HepG2 (cell line): ENCODE data around the gene ARHGEF4. TPM values are rescaled to one million over a fixed set of nuclear protein-coding genes. Genes with fewer than 3 reads are reported as not detected.

Experiments used
- DZIP1 ChIP-seq: sonication (generic); formaldehyde crosslinking; IDR thresholded peaks from 2 replicates; pipeline ENCODE4 v1.5.0; 2020; ENCODE audit warnings: mild to moderate bottlenecking, missing genetic modification reagents
- GLI4 ChIP-seq: sonication (generic); formaldehyde crosslinking; IDR thresholded peaks from 2 replicates; pipeline ENCODE4 v1.5.1; 2020; ENCODE audit warnings: missing genetic modification reagents, mild to moderate bottlenecking, moderate library complexity, borderline replicate concordance
- MEIS1 ChIP-seq: sonication (generic); formaldehyde crosslinking; IDR thresholded peaks from 2 replicates; pipeline ENCODE4 v1.9.0; 2021; ENCODE audit warnings: mild to moderate bottlenecking, missing genetic modification reagents, moderate library complexity, borderline replicate concordance
- NCOA1 ChIP-seq: sonication (generic); formaldehyde crosslinking; IDR thresholded peaks from 2 replicates; pipeline ENCODE4 v1.9.0; 2021; ENCODE audit warnings: missing genetic modification reagents
- NR2F1 ChIP-seq, 2 experiments: fragments of 450-650 bp in 1 of 2; formaldehyde crosslinking in 1 of 2; IDR thresholded peaks; 2 replicates each; pipeline versions ENCODE4 v1.5.0 to v1.6.1; 2016 to 2020; ENCODE audit warnings: mild to moderate bottlenecking in 1 of 2, missing compliant biosample characterization in 1 of 2, missing genetic modification reagents in 1 of 2, moderate library complexity in 1 of 2
- NR2F6 ChIP-seq, 2 experiments: IDR thresholded peaks; 2 replicates each; pipeline ENCODE4 v1.6.1; 2016; ENCODE audit warnings: antibody characterized with exemption in 1 of 2, mild to moderate bottlenecking in 1 of 2
- POLR2AphosphoS5 ChIP-seq: IDR thresholded peaks from 2 replicates; pipeline ENCODE4 v1.6.1; 2012; ENCODE audit warnings: low read depth, low read length
- SOX6 ChIP-seq, 2 experiments: fragments of 450-650 bp in 1 of 2; sonication (generic) in 1 of 2; formaldehyde crosslinking in 1 of 2; IDR thresholded peaks; 2 replicates each; pipeline versions ENCODE4 v1.4.0 to v1.6.1; 2017 to 2020; ENCODE audit warnings: antibody characterized with exemption in 1 of 2, mild to moderate bottlenecking in 1 of 2, missing genetic modification reagents in 1 of 2
- STAT6 ChIP-seq: sonication (generic); formaldehyde crosslinking; IDR thresholded peaks from 2 replicates; pipeline ENCODE4 v1.4.0; 2020; ENCODE audit warnings: missing genetic modification reagents, mild to moderate bottlenecking, borderline replicate concordance
- ZBTB34 ChIP-seq: sonication (generic); formaldehyde crosslinking; IDR thresholded peaks from 2 replicates; pipeline ENCODE4 v1.8.0; 2022; ENCODE audit warnings: mild to moderate bottlenecking, missing genetic modification reagents
- ZC3H4 ChIP-seq: sonication (generic); formaldehyde crosslinking; IDR thresholded peaks from 2 replicates; pipeline ENCODE4 v1.4.0; 2020; ENCODE audit warnings: missing genetic modification reagents, borderline replicate concordance
- ZHX1 ChIP-seq: sonication (generic); formaldehyde crosslinking; IDR thresholded peaks from 2 replicates; pipeline ENCODE4 v1.8.1; 2022; ENCODE audit warnings: low read depth, mild to moderate bottlenecking, missing genetic modification reagents
- ZNF329 ChIP-seq: sonication (generic); formaldehyde crosslinking; IDR thresholded peaks from 2 replicates; pipeline ENCODE4 v1.9.0; 2021; ENCODE audit warnings: low read depth, mild to moderate bottlenecking, missing genetic modification reagents
- ZNF547 ChIP-seq: sonication (generic); formaldehyde crosslinking; IDR thresholded peaks from 2 replicates; pipeline ENCODE4 v1.5.1; 2020; ENCODE audit warnings: mild to moderate bottlenecking, missing genetic modification reagents
- ZNF550 ChIP-seq: sonication (generic); formaldehyde crosslinking; IDR thresholded peaks from 2 replicates; pipeline ENCODE4 v1.4.0; 2020; ENCODE audit warnings: mild to moderate bottlenecking, missing genetic modification reagents, borderline replicate concordance
- ZUFSP ChIP-seq: sonication (generic); formaldehyde crosslinking; IDR thresholded peaks from 2 replicates; pipeline ENCODE4 v1.9.0; 2021; ENCODE audit warnings: missing genetic modification reagents, mild to moderate bottlenecking, borderline replicate concordance
- polyA plus RNA-seq, 8 experiments: library from polyadenylated mRNA; depleted of rRNA in 3 of 8; stranded (reverse) in 7 of 8; unstranded in 1 of 8; fragments of >200 nt; fragmentation: Illumina TruSeq in 4 of 8; extraction: Trizol in 4 of 8; gene quantifications; 2 replicates each; pipeline versions ENCODE4 v1.2.1 to v1.2.3, GENCODE V29; 2011 to 2016; ENCODE audit warnings: low read depth in 4 of 8, missing spikeins in 1 of 8, mixed read lengths in 1 of 8; ENCODE audit not compliant: insufficient read depth in 1 of 8
- total RNA-seq, 5 experiments: library from RNA; depleted of rRNA; stranded (reverse); fragments of >200 nt; fragmentation: Illumina TruSeq; extraction: Trizol; gene quantifications; 2 replicates each; pipeline ENCODE4 v1.2.3, GENCODE V29; 2016; ENCODE audit warnings: low read depth in 1 of 5

The ARHGEF4 gene
- total and polyA plus RNA-seq, 2 of the 13 experiments (the other 11 are each of a cell fraction or from before 2014, with no cell fraction given) = 0.11 to 0.13 TPM

- TF ChIP-seq STAT6 (CRISPR knock-in tag) (0 out of 2 replicates have a peak, but pooled peaks have one; percentile 59), NR2F1 (CRISPR knock-in tag; IDR thresholded peaks at IDR 0.05) (peak; percentile 51 to 81; a peak in 2 of 4 replicates), ZC3H4 (no peak), GLI4 (CRISPR knock-in tag) (peak; percentile 10; the same call in 1 of the 2 replicates), ZUFSP (CRISPR knock-in tag) (no peak), SOX6 (IDR thresholded peaks at IDR 0.05) (no peak), SOX6 (CRISPR knock-in tag; IDR thresholded peaks at IDR 0.05) (peak; percentile 50; the same call in 1 of the 2 replicates), POLR2AphosphoS5 (peak; percentile 4; the same call in 1 of the 2 replicates), ZBTB34 (CRISPR knock-in tag) (no peak; the same call in 1 of the 2 replicates), ZHX1 (0 out of 2 replicates have a peak, but pooled peaks have one; percentile 14), ZNF329 (CRISPR knock-in tag) (no peak), NCOA1 (CRISPR knock-in tag) (no peak), DZIP1 (CRISPR knock-in tag) (no peak), ZNF550 (CRISPR knock-in tag) (no peak), ZNF547 (CRISPR knock-in tag) (no peak), MEIS1 (CRISPR knock-in tag) (no peak), NR2F6 (IDR thresholded peaks at IDR 0.05) (peak; percentile 76), NR2F6 (CRISPR knock-in tag; IDR thresholded peaks at IDR 0.05) (peak; percentile 82)
Measured at GRCh38 chr2:131092458-131093005, 255.8 kb downstream of the ARHGEF4 start (continued).
